HG03520 (cell line): ENCODE results near the gene HECA.
"Not testable (repeated sequence)": the region's sequence is repeated elsewhere in the genome, so short reads cannot be mapped to it uniquely, and the experiment has no call there.

Source experiments
- ATAC-seq: cut with Tn5 transposase; IDR thresholded peaks from one replicate; pipeline ENCODE4 v1.9.1; 2021; ENCODE audit warnings: mild to moderate bottlenecking, moderate library complexity; ENCODE audit not compliant: unreplicated experiment

Gene HECA

DNA sequence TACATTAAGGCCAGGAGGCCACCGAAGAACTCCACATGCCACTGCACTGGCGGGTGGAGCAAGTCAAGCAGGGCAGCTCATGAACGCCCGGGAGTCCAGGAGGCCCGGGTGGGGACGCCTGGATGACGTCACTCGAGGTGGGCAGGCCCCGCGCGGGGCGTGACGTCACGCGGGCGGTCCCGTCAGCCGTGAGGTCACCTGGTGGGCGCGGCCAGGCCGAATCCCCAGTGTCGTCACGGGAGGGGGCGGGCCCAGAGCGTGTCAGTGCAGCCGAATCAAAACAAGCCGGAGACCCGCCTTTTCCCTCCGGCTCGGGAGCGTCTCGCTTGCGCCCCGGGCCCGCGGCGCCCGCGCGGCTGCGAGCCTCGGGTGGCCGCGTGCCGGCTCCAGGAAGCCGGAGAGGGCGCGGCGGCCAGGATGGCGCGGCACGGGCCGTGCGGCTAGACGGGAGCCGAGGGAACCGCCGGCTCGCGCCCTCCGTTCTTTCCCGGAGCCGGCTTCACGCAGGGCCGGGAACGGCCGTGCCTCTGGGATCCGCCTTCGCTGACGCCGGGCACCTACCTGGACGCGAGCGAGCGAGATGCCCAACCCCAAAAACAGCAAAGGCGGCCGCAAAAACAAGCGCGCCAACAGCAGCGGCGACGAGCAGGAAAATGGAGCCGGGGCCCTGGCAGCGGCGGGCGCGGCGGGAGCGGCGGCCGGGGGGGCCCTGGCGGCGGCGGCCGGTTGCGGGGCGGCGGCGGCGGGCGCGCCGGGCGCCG is at the start of gene HECA:
TSS of gene HECA (plus strand) at position 264 of the 761 bp plus-strand sequence. CDS start at position 581, 317 bp downstream.
- peak; percentile 76 for ATAC-seq

- ATAC-seq = no peak
These were observed 43.1 kb upstream of the HECA start for GRCh38 chr6:139091826-139092225.

- ATAC-seq = peak; percentile 89
These were observed 34.9 kb upstream of the HECA start for GRCh38 chr6:139099984-139100383.

- ATAC-seq = no peak
These were observed 27.8 kb upstream of the HECA start for GRCh38 chr6:139107051-139107450.

- no peak for ATAC-seq
These were observed 26.5 kb upstream of the HECA start for GRCh38 chr6:139108378-139108777.

DNA sequence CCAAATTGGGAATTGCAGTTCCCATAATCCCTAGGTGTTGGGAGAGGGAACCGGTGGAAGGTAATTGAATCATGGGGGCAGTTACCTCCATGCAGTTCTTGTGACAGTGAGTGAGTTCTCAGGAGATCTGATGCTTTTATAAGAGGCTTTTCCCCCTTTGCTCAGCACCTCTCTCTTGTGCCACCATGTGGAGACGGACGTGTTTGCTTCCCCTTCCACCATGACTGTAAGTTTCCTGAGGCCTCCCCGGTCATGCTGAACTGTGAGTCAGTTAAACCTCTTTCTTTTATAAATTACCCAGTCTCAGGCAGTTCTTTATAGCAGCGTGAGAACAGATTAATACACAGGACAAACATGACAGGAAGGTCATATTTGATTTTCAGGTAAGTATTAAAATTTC is 25.3 kb upstream of the HECA start:
- ATAC-seq = no peak

GRCh38 chr6:139112146-139112545 is 22.7 kb upstream of the HECA start:
- no peak for ATAC-seq

GRCh38 chr6:139112561-139112960 is 22.3 kb upstream of the HECA start:
- no peak for ATAC-seq

DNA sequence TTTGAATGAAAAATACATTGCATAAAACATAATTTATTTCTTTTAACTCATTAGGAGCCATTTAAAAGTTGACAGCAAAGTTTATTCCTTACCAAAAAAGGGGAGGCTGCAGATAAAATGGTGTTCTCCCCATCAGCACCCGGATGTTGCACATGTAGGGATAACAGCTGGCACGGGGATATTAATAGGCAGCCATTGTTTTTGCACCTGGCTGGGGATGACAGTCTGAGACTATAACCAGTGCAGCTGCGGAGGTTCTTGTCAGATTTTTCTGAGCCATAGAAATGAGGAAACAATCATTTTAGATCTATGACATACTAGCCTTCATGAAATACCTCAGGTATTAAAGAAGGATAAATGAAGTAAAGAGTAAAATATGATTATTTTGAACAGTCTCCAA is 20.1 kb upstream of the HECA start:
- no peak for ATAC-seq

GRCh38 chr6:139115989-139116758 is 18.7 kb upstream of the HECA start:
- ATAC-seq = no peak

DNA sequence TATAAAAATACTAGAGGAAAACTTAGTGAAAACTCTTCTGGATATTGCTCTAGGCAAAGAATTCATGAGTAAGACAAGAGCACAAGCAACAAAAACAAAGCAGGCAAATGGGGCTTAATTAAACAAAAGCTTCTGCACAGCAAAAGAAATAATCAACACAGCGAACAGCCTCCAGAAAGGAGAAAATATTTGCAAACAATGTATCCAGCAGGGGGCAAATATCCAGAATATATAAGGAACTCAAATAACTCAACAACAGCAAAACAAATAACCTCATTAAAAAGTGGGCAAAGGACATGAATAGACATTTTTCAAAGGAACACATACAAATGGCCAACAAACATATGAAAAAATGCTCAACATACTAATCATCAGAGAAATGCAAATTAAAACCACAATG is 17.1 kb upstream of the HECA start:
- ATAC-seq = no peak

GRCh38 chr6:139119552-139119951 is 15.3 kb upstream of the HECA start:
- ATAC-seq = no peak

- not testable (repeated sequence) for ATAC-seq
These were observed 12.1 kb upstream of the HECA start for GRCh38 chr6:139122823-139123222.

DNA sequence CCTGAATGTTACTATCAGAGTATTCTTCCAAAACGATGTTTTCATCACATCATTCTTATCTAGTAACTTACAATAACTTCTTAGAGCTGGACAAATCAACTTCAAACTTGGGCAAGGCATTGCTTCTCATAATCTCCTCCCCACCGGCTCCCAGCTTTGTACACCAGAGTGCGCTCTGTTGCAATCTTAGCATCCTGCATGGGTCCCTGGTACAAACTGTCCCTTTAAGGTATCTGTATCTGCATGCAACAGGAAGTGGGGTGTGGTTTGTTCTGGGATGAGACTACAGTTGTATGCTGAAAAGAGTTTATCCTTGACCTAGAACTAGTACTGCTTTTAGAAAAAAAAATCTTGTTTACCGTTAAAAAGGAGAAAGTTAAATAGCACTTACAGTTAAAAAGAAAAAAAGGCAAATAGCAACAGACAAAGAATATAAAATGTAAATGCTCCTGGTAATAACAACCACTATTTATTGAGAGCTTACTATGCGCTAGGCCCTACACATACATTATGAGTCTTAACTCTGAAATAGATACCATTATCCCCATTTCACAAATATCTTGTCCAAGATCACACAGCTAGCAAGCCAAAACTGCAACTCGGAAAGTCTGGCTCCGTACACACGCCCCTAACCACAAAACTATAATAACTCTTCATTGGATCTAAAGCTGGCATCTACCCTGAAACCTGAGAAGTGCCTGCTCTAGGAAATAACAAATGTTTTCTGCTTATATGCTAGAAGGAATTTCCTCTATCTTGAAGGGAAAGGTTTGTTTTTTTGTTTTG is 9.8 kb upstream of the HECA start:
- ATAC-seq = peak; percentile 100

- no peak for ATAC-seq
These were observed 8.6 kb upstream of the HECA start for GRCh38 chr6:139126255-139126654.

- ATAC-seq = no peak
These were observed 7.9 kb upstream of the HECA start for GRCh38 chr6:139126931-139127330.

- ATAC-seq = no peak
These were observed 5.6 kb upstream of the HECA start for GRCh38 chr6:139129284-139129683.

GRCh38 chr6:139131736-139132280 is 3.1 kb upstream of the HECA start:
- ATAC-seq = no peak

DNA sequence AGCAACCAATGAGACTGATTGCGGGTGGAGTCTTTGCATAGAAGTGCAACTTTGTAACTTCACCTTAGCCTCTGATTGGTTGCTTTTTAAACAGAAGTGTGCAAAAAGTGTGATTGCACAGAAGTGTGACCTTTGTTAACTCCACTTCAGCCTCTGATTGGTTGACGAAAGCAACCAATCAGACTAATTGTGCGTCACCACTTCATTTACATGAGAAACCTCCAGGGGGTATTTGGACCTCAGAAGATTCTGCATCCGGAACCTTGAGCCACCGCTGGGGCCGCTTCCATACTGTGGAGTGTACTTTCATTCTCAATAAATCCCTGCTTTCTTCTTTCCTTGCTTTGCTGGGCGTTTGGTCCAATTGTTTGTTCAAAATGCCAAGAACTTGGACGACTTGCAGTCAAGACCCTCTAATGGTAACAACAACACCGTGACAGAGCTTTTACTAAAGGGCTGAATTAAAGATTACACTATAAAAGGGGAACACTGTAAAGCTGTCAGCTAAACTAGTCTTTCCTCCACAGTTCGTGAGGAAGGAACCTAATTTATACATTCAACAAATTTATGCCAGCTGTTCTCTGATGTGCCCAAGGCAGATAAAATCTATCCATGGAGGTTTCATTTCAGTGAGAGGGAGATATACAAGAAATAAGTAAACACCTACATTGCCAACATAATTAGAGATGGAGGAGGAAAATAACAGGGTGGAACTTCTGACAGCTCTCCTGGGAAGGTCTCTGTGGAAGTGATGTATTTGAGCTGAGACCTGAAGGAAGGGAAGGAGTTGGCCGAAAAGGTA is 1.4 kb upstream of the HECA start:
- ATAC-seq = no peak

DNA sequence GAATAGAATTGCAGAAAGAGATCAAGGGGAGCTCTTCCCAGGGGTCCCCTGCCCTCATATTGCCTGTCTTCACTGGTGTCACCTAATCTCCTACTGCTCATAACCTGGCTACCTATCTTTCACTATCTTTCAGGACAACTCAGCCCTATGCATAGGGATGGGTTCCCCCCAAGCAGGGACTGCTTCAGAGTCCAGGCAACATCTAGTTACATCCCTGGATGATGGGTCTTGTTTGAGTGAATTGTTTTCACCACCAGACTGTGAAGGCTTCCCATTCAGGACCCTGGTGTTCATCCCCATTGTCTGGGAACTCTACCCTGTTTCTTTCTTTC is 850 bp upstream of the HECA start:
- no peak for ATAC-seq
